GM19238 (cell line): ENCODE results near the gene ZNF488.

Experiments used
- DNase-seq: peaks from one replicate; pipeline ENCODE4 v3.0.0; 2011; ENCODE audit warnings: low spot score; ENCODE audit not compliant: insufficient read length

Gene ZNF488

DNA sequence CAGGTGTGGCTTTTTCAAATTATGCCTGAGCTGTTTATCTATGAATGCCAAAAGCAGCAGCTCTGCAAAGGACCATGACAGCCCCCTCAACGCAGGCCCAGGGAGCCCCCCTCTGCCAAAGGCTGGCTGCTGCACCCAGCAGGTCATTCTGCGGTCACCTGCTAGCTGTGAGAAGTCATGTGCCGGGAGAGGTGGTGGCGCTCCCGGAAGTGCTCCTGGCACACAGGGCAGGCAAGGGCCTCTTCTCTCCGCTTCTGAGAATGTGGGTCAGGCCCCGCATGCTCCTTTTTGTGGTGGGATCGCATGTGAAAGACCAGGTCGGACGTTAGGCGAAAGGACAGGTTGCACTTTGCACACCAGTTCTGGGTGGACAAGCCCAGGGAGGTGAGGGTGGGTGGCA, 16.4 kb downstream of the ZNF488 start:
- DNase-seq = no peak

DNA sequence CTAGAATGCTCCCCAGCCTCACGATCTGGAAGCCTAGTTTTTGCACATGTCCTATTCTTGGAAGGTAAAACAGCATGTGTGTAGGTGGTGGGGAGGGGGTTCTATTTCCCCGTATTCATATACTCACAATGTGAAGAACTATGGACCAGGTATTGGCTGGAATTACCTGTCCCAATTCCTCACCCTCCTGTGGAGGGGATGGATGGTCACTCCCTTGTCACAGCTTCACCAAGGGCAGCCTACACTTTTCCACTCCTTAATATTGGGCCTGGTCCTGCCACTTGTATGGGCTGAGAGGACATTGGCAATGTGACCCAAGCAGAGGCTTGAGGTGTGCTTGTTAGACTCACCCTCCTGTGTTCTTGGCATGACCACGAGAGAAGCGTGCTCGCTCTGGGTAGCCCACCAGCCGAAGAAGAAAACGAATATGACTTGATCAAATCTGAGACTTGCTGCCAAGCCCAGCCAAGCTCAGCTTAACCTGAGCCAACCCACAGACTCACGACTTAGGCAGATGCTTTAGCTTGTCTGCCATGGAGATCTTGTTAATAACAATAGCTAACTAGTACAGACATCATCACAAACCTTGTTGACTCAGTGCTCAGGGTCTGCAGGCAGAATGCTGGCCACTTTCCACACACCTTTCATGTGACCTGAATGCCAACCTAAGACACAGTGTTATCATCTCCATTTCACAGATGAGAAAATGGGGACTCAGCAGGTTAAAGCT, 17.2 kb downstream of the ZNF488 start:
- DNase-seq = no peak

DNA sequence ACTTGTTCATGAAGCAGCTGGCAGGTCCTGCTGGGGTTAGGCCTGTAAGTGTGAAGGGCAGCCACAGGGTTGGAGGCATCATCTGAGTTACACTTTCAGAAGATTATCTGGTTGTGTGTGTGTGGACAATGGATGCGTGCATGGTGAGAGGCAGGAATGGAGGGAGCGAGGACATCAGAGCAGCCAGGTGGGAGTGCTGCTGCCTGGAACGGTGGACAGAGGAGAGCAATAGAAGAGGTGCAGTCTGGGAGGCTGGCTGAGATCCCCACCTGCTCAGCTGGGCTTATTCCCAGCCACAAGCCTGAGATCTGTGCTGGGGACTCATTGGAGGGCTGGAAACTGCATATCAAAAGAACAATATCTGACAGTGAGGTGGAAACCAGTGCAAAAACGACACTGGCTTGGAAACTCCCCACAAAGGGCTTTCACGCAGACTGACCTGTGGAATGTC, 17.9 kb downstream of the ZNF488 start:
- DNase-seq = no peak

DNA sequence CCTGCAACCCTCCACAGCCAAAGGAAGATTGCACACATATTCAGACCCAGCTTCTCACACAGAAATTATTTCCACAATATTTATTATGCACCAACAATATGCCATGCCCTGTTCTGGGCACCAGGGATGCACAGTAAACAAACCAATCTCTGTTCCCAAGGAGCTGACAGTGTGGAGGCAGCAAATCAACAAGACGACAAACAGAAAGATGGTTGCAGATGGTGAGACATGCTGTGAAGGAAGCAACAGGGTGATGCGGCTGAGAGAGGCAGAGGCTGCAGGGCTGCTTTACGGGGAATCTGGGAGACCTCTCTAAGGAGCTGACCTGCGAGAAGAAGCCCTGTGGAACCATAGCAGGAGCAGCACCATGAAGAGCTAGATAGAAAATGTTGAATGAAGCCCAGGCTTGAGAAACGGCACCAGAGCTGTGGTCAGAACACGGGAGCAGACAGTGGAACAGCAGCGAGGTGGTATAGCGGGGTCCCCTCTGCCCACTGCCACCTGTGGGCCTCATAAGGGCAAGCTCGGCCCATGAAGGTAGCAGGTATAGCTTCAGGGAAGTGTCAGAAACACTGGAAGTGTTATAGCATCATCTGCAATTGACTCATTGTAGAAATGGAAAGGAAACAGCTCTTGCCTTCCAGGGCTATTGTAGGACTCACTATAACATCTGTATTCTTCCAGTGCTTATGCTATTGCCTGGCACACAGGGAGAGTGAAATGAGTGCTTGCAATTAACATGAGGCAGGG, 18.5 kb downstream of the ZNF488 start:
- no peak for DNase-seq

DNA sequence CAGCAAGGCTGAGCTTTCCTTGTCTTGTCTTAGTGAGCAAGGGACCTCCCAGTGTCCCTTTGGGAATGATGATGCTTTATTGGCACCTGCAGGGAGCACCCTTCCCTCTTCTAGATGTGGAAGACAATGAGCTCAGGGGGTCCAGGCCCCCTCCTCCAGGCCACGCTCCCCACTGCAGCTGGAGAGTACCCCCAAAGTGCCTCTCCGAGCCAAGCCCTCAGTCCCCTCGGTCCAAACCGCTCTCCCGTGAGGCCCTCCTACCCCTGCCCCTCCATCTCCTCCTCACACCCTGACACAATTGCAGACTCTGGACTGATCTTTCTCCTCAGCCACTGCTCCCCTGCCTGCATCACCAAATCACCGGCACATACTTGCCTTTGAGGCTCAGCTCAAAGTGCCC, 19.2 kb downstream of the ZNF488 start:
- no peak for DNase-seq

DNA sequence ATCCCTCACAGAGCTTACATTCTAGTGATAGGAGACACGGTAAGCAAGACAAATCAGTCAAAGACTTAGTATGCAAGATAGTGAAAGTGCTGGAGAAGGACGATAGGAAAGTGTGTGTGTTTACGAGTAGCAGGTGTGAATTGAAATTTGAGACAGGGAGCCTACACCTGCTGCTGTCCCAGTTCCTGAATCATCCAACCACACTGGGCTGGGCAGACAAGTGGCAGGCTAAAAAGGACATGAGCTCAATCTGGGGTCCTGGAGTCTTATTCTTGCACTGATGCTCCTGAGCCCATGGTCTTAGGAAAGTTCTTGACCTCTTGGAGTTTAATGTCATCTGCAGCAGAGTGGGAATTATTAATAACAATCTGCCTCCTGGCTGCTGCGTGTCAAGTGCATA, 19.7 kb downstream of the ZNF488 start:
- DNase-seq = no peak

DNA sequence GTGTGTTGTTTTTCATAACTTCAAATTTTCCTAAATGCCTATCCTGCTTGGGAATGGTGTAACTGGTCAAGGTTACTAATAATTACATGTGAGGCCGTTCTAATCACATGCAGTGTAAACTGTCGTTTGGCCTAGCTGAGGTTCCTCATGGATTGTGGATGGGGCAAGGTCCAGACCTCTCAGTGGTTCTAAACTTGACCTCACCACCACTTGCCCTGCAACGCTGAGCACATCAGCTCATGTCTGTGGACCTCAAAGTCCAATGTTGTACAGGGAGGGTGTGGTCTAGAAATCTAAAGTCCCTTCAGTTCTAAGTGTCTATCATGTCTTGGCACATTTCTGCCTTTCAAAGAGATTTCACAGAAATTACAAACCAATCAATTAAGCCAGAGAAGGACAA, 20.3 kb downstream of the ZNF488 start:
- no peak for DNase-seq

DNA sequence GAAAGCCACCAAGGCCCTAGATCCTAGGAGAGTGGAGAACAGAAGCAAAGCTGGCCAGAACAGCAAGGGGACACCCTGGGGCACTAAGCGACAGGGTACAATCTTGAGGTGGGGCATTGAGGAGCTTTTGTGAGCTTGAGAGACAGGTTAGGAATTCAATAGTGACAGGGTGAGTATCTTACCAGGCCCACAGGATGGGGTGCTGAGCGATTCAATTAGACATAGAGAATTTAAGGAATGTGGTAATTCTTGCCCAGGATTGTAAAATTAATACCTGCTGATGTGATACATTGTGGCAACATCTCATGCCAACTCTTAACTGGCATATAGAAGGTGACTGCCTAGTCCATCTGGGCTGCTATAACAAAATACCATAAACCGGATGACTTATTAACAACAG, 21.9 kb downstream of the ZNF488 start:
- DNase-seq = no peak

DNA sequence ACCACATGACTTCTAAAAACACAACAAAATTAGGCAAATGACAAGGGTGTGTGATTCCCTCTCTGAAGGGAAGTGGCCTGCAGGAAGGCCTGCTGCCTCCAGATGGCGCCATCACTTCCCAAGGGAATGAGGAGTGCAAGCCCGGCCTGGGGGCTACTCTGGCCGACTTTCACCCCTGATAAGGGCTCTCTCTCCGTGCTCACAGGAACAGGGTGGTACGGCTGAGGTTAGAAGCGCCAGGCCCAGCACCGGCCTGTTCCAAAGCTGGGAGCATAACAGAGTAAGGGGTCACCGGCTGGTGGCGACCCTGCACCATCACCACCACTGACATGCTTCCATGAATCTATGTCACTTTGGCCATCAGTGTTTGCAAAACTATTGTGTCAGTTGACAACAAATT, 22.8 kb downstream of the ZNF488 start:
- DNase-seq = peak; percentile 24

DNA sequence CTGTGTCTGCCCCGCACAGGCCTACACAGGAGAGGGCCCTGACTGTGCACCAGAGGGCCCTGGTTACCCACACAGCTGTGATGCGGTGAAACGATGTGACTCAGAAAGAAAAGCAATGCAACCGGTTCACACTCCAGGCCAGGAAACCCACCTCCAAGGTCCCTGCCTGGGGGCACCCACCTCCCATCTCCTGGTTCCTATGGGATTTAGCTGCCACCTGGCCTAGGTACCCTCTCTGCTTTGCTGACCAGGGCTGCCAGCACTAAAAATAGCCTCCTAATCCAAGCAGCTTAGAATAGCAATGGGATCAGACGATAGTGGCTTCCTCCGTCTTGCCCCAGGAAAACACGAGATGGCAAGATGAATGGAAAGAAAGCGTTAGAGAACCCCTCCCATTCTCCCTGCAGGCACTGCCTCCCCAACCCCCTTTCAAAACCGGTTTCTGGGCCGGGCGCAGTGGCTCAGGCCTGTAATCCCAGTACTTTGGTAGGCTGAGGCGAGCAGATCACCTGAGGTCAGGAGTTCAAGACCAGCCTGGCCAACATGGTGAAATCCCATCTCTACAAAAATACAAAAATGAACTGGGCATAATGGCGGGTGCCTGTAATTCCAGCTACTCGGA, 23.6 kb downstream of the ZNF488 start:
- no peak for DNase-seq

DNA sequence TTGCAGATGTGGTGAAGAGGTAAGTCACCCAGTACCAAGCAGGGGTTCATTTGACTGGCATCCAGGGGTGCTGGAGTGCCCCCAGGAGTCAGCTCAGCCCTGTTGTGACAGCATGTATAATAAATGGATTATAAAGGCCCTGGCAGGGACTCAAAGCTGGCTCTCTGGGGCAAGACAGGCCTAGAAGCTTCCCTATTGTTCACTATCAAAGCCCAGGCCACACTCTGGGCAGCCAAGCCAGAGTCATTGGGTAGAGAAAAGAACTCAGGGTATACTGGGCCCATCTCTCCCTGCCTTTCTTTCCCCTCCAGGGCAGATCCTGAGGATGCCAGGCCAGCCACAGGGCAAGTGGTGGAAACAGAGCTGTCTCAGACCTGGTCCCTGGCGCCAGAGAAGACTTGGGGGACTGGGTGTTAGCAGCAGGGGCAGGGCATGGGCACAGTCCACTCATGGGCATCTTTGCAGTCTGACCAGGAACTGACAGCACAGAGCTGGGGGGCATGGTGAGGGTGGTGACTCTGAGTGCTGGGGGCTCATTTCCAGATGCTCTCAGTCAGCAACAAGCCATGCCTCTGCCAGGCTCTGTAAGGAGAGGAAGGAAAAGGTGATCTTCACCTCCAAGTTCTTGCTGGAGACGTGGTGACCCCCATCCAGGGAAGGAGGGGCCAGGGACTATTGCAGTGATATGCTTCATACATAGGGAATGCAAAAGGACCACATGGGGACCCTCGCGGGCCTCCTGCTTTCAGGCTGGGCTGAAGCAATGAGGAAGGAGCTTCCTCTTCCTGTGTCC, 24.3 kb downstream of the ZNF488 start:
- no peak for DNase-seq

DNA sequence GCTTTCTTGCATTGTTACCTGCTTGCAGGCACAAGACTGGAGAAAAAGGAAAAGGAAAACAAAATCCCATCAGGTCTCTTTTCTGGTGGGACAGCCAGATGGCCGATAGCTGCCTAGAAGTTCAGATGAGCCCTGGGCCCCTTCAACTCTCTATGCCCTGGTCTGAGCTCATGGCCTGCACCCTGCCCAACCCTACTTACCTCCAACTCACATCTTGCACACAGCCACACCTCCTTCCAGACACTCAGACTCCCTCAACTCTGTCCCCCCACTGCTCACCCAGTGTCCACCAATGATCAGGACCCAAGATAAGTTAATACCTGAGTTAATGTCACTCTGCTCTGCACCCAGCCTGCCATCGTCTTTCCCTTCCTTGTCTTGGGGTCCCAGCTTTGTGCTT, 25.0 kb downstream of the ZNF488 start:
- no peak for DNase-seq

DNA sequence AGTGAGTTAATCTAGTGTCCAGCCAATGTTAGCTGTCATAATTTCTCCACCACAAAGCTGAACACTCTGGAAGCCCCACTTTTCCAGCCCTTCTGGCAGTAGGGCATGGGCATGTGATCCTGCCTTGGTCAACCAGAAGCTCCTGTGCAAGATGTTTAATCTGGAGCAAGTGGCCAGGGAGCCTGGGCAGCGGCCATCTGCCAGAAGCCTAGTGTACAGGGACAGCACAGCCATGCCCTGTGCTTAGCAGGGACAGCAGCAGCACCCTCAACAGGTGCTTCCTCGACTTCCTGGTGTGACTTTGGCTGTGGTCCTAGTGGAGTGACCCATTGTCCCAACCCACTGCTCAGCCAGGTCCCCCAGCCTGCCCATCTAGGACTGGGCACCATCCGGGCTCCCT, 25.6 kb downstream of the ZNF488 start:
- no peak for DNase-seq

DNA sequence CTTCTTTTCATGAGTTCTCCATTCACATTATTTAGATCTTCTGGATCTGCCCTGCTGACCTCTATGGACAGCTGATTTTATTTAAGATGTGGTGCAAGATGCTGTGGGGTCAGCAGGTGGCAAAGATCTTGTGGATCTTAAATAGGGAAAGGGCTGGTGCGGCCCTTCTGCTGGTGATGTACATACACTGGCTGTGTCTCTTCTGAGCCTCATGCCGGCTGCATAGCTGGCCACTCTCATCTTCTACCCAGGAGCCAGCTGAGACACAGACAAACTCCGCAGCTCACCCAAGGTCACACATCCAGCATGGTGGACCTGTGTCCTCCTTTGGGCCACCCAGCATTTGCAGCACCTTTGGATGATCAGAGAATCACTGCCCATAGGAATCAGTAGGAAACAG, 26.2 kb downstream of the ZNF488 start:
- no peak for DNase-seq

DNA sequence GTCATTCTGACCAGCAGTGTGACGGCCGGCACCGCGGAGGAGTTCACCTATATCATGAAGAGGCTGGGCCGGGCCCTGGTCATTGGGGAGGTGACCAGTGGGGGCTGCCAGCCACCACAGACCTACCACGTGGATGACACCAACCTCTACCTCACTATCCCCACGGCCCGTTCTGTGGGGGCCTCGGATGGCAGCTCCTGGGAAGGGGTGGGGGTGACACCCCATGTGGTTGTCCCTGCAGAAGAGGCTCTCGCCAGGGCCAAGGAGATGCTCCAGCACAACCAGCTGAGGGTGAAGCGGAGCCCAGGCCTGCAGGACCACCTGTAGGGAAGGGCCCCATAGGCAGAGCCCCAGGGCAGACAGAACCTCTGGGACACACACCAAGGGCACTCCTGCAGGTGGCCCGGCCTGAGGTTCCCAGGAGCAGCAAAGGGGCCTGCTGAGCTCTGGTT, 26.9 kb downstream of the ZNF488 start:
- DNase-seq = no peak

DNA sequence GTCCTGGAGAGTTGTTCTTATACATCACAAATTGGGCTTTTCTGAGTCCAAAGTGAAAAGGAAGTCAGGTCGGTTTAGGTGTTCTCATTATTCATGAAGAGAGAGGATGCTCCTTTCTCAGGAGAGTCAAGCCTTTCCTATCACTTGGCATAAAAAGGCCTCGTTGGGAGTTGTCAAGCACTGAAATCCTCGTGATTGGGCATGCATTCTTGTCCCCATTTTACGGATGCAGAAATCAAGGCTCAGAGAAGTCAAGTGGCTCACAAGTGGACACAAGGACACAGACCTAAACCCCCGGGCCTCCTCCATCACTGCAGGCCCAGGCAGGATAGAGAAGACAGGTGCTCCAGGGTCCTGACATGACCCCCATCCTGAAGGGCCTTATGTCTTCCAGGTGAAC, 27.4 kb downstream of the ZNF488 start:
- DNase-seq = no peak

DNA sequence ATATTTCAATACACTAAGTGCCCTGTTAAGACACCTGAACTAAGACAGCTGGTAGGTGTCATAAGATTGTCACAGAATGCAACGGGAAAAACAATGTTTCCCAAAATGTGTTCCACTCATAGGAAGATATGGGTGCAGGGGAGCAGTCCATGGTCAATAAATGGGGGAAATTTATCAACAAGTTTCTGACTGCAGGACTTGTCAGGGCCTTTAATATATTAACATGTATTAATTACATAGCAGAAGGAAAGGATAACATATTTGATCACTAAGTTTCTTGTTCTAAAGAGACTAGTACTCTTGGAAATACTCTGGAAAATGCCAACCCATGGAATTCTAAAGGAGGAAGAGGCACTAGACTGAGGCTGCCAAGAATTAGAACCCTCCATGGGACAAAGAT, 29.2 kb downstream of the ZNF488 start:
- DNase-seq = no peak

DNA sequence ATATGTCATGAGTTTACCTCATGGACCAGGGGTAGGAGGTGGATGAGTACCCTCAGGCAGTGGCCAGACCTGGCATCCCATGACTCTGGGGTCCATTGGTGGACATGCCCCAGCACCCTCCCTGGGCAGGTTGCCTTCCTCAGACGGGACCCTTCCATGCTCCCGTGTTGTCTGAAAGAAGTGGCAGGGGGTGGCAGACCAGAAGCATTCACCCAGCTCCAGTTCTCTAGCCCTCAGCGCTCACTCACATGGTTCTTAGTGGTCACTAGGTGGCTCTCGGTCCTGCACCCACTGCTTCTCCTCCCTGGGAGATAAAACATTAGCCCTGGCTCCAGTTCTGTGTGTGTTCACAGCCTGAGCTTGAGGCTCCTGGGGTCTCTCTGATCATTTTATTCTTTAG, 29.9 kb downstream of the ZNF488 start:
- DNase-seq = no peak

DNA sequence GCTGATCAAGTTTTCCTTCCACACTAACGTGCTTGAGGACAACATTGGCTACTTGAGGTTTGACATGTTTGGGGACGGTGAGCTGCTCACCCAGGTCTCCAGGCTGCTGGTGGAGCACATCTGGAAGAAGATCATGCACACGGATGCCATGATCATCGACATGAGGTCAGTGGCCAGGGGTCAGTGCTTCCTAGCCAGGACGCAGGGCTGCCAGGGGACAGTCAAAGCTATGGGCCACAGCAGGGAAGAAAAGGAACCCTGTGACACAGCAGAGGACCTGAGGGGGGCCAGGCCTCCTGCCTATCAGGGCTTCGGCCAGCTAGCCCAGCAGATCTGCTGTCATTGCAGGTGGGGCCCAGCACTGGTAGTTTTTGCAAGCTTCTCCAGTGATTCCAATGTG, 30.7 kb downstream of the ZNF488 start:
- DNase-seq = no peak

DNA sequence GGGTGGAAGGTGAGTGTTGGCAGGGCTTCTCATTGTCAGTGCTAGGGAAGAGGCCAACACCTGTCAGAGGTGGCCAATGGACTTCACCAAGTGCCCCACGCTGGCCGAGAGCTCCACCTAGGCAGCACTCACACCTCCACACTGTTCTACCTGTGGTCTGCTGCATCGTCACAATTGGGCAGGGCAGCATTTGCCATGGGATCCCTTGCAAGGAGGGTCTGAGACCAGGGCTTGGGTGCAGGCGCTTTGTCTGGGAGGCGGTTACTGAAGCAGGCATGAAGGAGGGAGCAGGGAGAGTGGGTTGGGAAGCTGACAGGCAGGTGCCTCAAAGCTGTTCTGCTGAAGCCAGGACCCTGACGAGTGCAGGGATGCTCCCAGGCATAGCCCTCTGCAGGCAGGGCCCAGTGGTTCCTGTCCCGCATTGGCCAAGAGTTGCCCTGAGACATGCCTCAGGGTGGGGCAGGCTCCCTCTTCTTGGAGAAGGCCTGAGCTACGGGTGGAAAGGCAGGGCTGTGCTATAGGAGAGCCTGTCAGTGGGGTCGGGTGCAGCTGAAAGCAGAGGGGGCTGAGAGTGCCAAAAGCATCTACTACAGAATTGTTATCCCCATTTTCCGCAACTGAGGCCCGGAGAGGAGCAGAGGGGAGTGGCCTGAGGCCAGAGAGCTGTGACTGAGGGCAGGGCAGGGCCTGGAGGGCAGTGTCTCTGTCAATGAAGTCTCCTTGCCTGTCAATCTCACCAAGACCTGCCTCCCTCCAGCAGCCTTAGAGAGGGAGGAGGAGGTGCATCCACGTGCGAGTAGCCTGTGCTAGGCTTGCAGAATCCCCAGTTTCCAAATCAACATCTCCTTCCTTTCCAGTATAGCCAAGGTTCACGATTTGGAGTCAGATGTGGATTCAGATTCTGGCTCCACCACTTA, 31.9 kb downstream of the ZNF488 start:
- no peak for DNase-seq
